Stomach smooth muscle (tissue), 2 donors: ENCODE data around the gene SLC1A7.
"Not testable (repeated sequence)": the region's sequence is repeated elsewhere in the genome, so short reads cannot be mapped to it uniquely, and the experiment has no call there.

Experiments used
- H3K27ac ChIP-seq: one replicate; pipeline ENCODE4 v1.7.0; 2013; ENCODE audit warnings: mild to moderate bottlenecking, low read length, inconsistent platforms
- H3K27me3 ChIP-seq, 2 donors: one replicate each; pipeline ENCODE4 v1.7.0; 2013; ENCODE audit warnings: low read length in 2 of 2; ENCODE audit not compliant: insufficient read depth in 2 of 2, control insufficient read depth in 1 of 2
- H3K36me3 ChIP-seq, 2 donors: one replicate each; pipeline ENCODE4 v1.7.0; 2013; ENCODE audit warnings: low read length in 2 of 2; ENCODE audit not compliant: control insufficient read depth in 2 of 2, insufficient read depth in 2 of 2
- H3K4me1 ChIP-seq: one replicate; pipeline ENCODE4 v1.7.0; 2013; ENCODE audit warnings: low read length; ENCODE audit not compliant: control insufficient read depth, insufficient read depth
- H3K4me3 ChIP-seq, 2 donors: one replicate each; pipeline ENCODE4 v1.7.0; 2013; ENCODE audit warnings: low read length in 2 of 2
- H3K9ac ChIP-seq, 2 donors: one replicate each; pipeline ENCODE4 v1.7.0; 2013; ENCODE audit warnings: low read length in 2 of 2, mild to moderate bottlenecking in 1 of 2
- H3K9me3 ChIP-seq, 2 donors: one replicate each; pipeline ENCODE4 v1.7.0; 2013; ENCODE audit warnings: low read length in 2 of 2; ENCODE audit not compliant: control insufficient read depth in 2 of 2
- donor health status: healthy.
- donor health status: Pancreatic carcinoma.

Gene SLC1A7

GRCh38 chr1:53142226-53142853 is at the start of gene SLC1A7:
Gene SLC1A7, minus strand, starts transcription at chr1:53142638. Its CDS starts 189 bp downstream, at chr1:53142449.
- Histone ChIP-seq H3K4me1 (peaks cover 24% of the 10 kb centered on the region), H3K4me3 (no peak within 1 kb of the TSS), H3K9ac (no peak within 1 kb of the TSS), H3K27ac (no peak within 1 kb of the TSS), H3K27me3 (no peaks in the 10 kb centered on the region), H3K36me3 (no peaks in the 10 kb centered on the region), H3K9me3 (peaks cover 0 to 5% of the 10 kb centered on the region in 2 donors)

- Histone ChIP-seq H3K4me1 (peaks cover 2% of the 10 kb centered on the region), H3K36me3 (no peaks in the 10 kb centered on the region), H3K27me3 (no peaks in the 10 kb centered on the region), H3K9ac (no peak overlapping the region), H3K4me3 (no peak overlapping the region), H3K9me3 (no peaks in the 10 kb centered on the region), H3K27ac (no peak overlapping the region)
Measured at GRCh38 chr1:53190210-53190611, 47.8 kb upstream of the SLC1A7 start.

- H3K27me3 ChIP-seq = no peaks in the 10 kb centered on the region
- H3K36me3 ChIP-seq = no peaks in the 10 kb centered on the region
- H3K9ac ChIP-seq = no peak overlapping the region
- H3K4me3 ChIP-seq = no peak overlapping the region
- H3K9me3 ChIP-seq = no peaks in the 10 kb centered on the region
- no peaks in the 10 kb centered on the region for H3K4me1 ChIP-seq
- H3K27ac ChIP-seq = no peak overlapping the region
Measured at GRCh38 chr1:53189061-53189460, 46.6 kb upstream of the SLC1A7 start.

GRCh38 chr1:53188099-53188498 is 45.7 kb upstream of the SLC1A7 start:
- no peaks in the 10 kb centered on the region for H3K9me3 ChIP-seq
- no peaks in the 10 kb centered on the region for H3K36me3 ChIP-seq

GRCh38 chr1:53187401-53187800 is 45.0 kb upstream of the SLC1A7 start:
- Histone ChIP-seq H3K27ac (no peak overlapping the region), H3K27me3 (no peaks in the 10 kb centered on the region), H3K4me3 (no peak overlapping the region), H3K36me3 (no peaks in the 10 kb centered on the region), H3K9ac (peak overlapping the region in 1 of 2 donors; percentile 29), H3K4me1 (no peaks in the 10 kb centered on the region), H3K9me3 (no peaks in the 10 kb centered on the region)

More at GRCh38 chr1:53188099-53188498, 45.7 kb upstream of the SLC1A7 start:
- Histone ChIP-seq H3K27ac (no peak overlapping the region), H3K4me1 (no peaks in the 10 kb centered on the region), H3K27me3 (no peaks in the 10 kb centered on the region), H3K4me3 (no peak overlapping the region), H3K9ac (no peak overlapping the region)

- Histone ChIP-seq H3K4me3 (no peak overlapping the region), H3K27me3 (no peaks in the 10 kb centered on the region), H3K36me3 (no peaks in the 10 kb centered on the region), H3K9me3 (no peaks in the 10 kb centered on the region), H3K9ac (no peak overlapping the region), H3K27ac (no peak overlapping the region), H3K4me1 (peaks cover 2% of the 10 kb centered on the region)
Measured at GRCh38 chr1:53186533-53186932, 44.1 kb upstream of the SLC1A7 start.

GRCh38 chr1:53185955-53186297 is 43.5 kb upstream of the SLC1A7 start:
- H3K4me3 ChIP-seq, H3K4me1 ChIP-seq, H3K36me3 ChIP-seq, H3K27me3 ChIP-seq, H3K9ac ChIP-seq, H3K27ac ChIP-seq, H3K9me3 ChIP-seq: not testable (repeated sequence)

- Histone ChIP-seq H3K27ac (no peak overlapping the region), H3K36me3 (no peaks in the 10 kb centered on the region), H3K27me3 (no peaks in the 10 kb centered on the region), H3K4me3 (no peak overlapping the region), H3K9ac (no peak overlapping the region), H3K9me3 (no peaks in the 10 kb centered on the region), H3K4me1 (peaks cover 2% of the 10 kb centered on the region)
Measured at GRCh38 chr1:53183095-53183990, 40.9 kb upstream of the SLC1A7 start.

GRCh38 chr1:53182716-53183094 is 40.3 kb upstream of the SLC1A7 start:
- no peak overlapping the region for H3K9ac ChIP-seq
- no peak overlapping the region for H3K4me3 ChIP-seq
- H3K9me3 ChIP-seq = no peaks in the 10 kb centered on the region
- H3K4me1 ChIP-seq = peaks cover 3% of the 10 kb centered on the region
- no peaks in the 10 kb centered on the region for H3K27me3 ChIP-seq
- no peak overlapping the region for H3K27ac ChIP-seq
- H3K36me3 ChIP-seq = no peaks in the 10 kb centered on the region

- H3K27ac ChIP-seq = no peak overlapping the region
- no peaks in the 10 kb centered on the region for H3K27me3 ChIP-seq
- no peak overlapping the region for H3K9ac ChIP-seq
- H3K9me3 ChIP-seq = no peaks in the 10 kb centered on the region
- peak overlapping the region in 1 of 2 donors; percentile 4 for H3K4me3 ChIP-seq
- peaks cover 9% of the 10 kb centered on the region for H3K4me1 ChIP-seq
- H3K36me3 ChIP-seq = no peaks in the 10 kb centered on the region
Measured at GRCh38 chr1:53182111-53182593, 39.7 kb upstream of the SLC1A7 start.

- Histone ChIP-seq H3K27ac (no peak overlapping the region), H3K4me3 (no peak overlapping the region), H3K9me3 (no peaks in the 10 kb centered on the region), H3K27me3 (no peaks in the 10 kb centered on the region), H3K9ac (no peak overlapping the region), H3K4me1 (peaks cover 20% of the 10 kb centered on the region), H3K36me3 (no peaks in the 10 kb centered on the region)
Measured at GRCh38 chr1:53180951-53181350, 38.5 kb upstream of the SLC1A7 start.
